ENCODE results near the gene RIGI. TPM values are rescaled to one million over a fixed set of nuclear protein-coding genes. Genes with fewer than 3 reads are reported as not detected.

RIGI gene
- total and polyA plus RNA-seq, 9 of the 15 experiments (the other 6 are each of a cell fraction or from before 2014, with no cell fraction given) = 0.27 to 1.1 (median 0.54) TPM

- H2AFZ ChIP-seq (ENCODE audit: low read depth, low read length) = no peak overlapping the region
- H3K27me3 ChIP-seq (ENCODE audit: control insufficient read depth in 2 of 2, insufficient read depth in 2 of 2, low read length in 2 of 2) = no peaks in the 10 kb centered on the region
- no peak for DNase-seq (ENCODE audit: extremely low read depth in 1 of 4, low spot score in 3 of 4)
- intact Hi-C loops (cut with micrococcal nuclease) (loop anchor here (5.0 kb wide), 1 partner anchor 138 kb away; no protein-coding TSS in a partner anchor), in situ Hi-C loops (cut with MboI) (loop anchor here (5.0 to 25.0 kb wide), 2 partner anchors 193 to 662 kb away; partner anchors contain the start of genes ACO1 and SPINK4)
- no peak overlapping the region for H3K4me2 ChIP-seq (ENCODE audit: insufficient read depth, low read length)
- no peak overlapping the region for H3K9ac ChIP-seq (ENCODE audit: insufficient read depth in 1 of 2, low read depth in 2 of 2, low read length in 2 of 2)
- H3K9me1 ChIP-seq (ENCODE audit: control insufficient read depth, insufficient read depth, low read length) = no peaks in the 10 kb centered on the region
- no peak for ATAC-seq
- no peak overlapping the region for H3K27ac ChIP-seq (ENCODE audit: extremely low read depth, low read depth, low read length)
- H3K4me3 ChIP-seq = no peak overlapping the region
- 42% methylated on average over 1 of the region's 1 CpG for WGBS (ENCODE audit: insufficient coverage, low coverage, missing lambda C conversion rate)
- peaks cover 31% of the 10 kb centered on the region for H3K79me2 ChIP-seq (ENCODE audit: control insufficient read depth, insufficient read depth, low read length)
- no peaks in the 10 kb centered on the region for H4K20me1 ChIP-seq (replicated peaks; ENCODE audit: control insufficient read depth, insufficient read depth, low read length)
- peaks cover 12% of the 10 kb centered on the region; the same call in 2 of the 3 replicates for H3K36me3 ChIP-seq (ENCODE audit: control insufficient read depth, insufficient read depth, low read length)
- FAIRE-seq = no peak
- POLR2A ChIA-PET = no interaction called here
- no TSS peak for BruUV-seq (replicated peaks)
- CTCF ChIA-PET (ENCODE audit: low intra/inter-chr PET ratio) = no interaction called here
- no peaks in the 10 kb centered on the region for H3K9me3 ChIP-seq (replicated peaks; ENCODE audit: control insufficient read depth, insufficient read depth, low read depth, low read length)
- no peaks in the 10 kb centered on the region for H3K4me1 ChIP-seq (replicated peaks in 1 of 2; ENCODE audit: control insufficient read depth in 2 of 2, insufficient read depth in 2 of 2, low read length in 2 of 2)
- TF ChIP-seq, protein P1, sequence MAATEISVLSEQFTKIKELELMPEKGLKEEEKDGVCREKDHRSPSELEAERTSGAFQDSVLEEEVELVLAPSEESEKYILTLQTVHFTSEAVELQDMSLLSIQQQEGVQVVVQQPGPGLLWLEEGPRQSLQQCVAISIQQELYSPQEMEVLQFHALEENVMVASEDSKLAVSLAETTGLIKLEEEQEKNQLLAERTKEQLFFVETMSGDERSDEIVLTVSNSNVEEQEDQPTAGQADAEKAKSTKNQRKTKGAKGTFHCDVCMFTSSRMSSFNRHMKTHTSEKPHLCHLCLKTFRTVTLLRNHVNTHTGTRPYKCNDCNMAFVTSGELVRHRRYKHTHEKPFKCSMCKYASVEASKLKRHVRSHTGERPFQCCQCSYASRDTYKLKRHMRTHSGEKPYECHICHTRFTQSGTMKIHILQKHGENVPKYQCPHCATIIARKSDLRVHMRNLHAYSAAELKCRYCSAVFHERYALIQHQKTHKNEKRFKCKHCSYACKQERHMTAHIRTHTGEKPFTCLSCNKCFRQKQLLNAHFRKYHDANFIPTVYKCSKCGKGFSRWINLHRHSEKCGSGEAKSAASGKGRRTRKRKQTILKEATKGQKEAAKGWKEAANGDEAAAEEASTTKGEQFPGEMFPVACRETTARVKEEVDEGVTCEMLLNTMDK (IDR thresholded peaks at IDR 0.05; ENCODE audit: borderline replicate concordance, insufficient read depth, low read depth, low read length, poor library complexity, severe bottlenecking) = no peak
- TF ChIP-seq, protein P2, sequence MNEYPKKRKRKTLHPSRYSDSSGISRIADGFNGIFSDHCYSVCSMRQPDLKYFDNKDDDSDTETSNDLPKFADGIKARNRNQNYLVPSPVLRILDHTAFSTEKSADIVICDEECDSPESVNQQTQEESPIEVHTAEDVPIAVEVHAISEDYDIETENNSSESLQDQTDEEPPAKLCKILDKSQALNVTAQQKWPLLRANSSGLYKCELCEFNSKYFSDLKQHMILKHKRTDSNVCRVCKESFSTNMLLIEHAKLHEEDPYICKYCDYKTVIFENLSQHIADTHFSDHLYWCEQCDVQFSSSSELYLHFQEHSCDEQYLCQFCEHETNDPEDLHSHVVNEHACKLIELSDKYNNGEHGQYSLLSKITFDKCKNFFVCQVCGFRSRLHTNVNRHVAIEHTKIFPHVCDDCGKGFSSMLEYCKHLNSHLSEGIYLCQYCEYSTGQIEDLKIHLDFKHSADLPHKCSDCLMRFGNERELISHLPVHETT (CRISPR knock-in tag; conservative IDR thresholded peaks at IDR 0.05 in 1 of 2, IDR thresholded peaks at IDR 0.05 in 1 of 2) = no peak
- TF ChIP-seq ARID3A (IDR thresholded peaks at IDR 0.05; ENCODE audit: borderline replicate concordance, low read depth, low read length) = no peak
- TF ChIP-seq DLX4 (CRISPR knock-in tag; IDR thresholded peaks at IDR 0.05) = no peak
- no peak for TF ChIP-seq RAD21 (CRISPR knock-in tag; conservative IDR thresholded peaks at IDR 0.05 in 1 of 2, IDR thresholded peaks at IDR 0.05 in 1 of 2)
- TF ChIP-seq PCBP2 (IDR thresholded peaks at IDR 0.05; ENCODE audit: low read depth, low read length, poor library complexity, severe bottlenecking) = no peak
- TF ChIP-seq, protein P3, sequence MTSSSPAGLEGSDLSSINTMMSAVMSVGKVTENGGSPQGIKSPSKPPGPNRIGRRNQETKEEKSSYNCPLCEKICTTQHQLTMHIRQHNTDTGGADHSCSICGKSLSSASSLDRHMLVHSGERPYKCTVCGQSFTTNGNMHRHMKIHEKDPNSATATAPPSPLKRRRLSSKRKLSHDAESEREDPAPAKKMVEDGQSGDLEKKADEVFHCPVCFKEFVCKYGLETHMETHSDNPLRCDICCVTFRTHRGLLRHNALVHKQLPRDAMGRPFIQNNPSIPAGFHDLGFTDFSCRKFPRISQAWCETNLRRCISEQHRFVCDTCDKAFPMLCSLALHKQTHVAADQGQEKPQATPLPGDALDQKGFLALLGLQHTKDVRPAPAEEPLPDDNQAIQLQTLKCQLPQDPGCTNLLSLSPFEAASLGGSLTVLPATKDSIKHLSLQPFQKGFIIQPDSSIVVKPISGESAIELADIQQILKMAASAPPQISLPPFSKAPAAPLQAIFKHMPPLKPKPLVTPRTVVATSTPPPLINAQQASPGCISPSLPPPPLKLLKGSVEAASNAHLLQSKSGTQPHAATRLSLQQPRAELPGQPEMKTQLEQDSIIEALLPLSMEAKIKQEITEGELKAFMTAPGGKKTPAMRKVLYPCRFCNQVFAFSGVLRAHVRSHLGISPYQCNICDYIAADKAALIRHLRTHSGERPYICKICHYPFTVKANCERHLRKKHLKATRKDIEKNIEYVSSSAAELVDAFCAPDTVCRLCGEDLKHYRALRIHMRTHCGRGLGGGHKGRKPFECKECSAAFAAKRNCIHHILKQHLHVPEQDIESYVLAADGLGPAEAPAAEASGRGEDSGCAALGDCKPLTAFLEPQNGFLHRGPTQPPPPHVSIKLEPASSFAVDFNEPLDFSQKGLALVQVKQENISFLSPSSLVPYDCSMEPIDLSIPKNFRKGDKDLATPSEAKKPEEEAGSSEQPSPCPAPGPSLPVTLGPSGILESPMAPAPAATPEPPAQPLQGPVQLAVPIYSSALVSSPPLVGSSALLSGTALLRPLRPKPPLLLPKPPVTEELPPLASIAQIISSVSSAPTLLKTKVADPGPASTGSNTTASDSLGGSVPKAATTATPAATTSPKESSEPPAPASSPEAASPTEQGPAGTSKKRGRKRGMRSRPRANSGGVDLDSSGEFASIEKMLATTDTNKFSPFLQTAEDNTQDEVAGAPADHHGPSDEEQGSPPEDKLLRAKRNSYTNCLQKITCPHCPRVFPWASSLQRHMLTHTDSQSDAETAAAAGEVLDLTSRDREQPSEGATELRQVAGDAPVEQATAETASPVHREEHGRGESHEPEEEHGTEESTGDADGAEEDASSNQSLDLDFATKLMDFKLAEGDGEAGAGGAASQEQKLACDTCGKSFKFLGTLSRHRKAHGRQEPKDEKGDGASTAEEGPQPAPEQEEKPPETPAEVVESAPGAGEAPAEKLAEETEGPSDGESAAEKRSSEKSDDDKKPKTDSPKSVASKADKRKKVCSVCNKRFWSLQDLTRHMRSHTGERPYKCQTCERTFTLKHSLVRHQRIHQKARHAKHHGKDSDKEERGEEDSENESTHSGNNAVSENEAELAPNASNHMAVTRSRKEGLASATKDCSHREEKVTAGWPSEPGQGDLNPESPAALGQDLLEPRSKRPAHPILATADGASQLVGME (CRISPR knock-in tag; IDR thresholded peaks at IDR 0.05) = no peak
These were observed 48.9 kb upstream of the RIGI start for GRCh38 chr9:32574858-32575257.
